Measurements from ENCODE around the gene TMEM121B. TPM values are rescaled to one million over a fixed set of nuclear protein-coding genes. Genes with fewer than 3 reads are reported as not detected.

TMEM121B gene
- total RNA-seq, 1 donor from 2014 or later, result 1.9 TPM

DNA sequence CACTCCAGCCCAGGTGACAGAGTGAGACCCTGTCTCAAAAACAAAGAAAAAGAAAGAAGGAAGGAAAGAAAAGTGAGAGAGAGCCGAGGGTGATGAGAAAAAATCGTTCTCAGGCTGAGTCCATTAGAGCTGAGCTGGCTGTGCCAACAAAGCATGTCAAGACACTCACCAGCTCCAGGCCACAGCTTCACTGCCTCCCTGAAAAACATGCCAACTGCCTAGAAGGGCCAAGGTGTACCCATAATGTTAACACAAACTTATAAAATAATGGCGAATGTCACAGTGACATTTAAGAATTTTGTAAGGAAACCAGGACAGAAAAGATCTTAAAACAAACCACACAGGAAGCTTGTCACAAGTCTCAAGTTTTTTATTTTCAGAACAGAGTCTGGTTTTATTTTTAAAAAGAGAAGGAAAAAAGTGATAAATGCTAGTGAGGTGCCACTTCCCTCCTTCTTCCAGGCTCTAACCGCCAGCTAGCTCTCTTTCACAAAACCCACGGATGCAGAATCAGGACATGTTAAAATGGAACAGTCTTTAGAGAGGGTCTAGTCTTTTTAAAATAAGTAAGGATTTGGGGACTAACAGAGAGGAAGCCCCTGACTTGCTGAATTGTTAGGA is 5.1 kb downstream of the TMEM121B start:
- Histone ChIP-seq H3K27ac (ENCODE audit: low read depth, low read length) (no peak overlapping the region), H2AFZ (ENCODE audit: low read depth, low read length) (no peak overlapping the region), H3K79me2 (ENCODE audit: insufficient read depth, low read length) (no peaks in the 10 kb centered on the region), H3K9ac (ENCODE audit: low read length) (no peak overlapping the region), H3K4me2 (ENCODE audit: low read length) (no peak overlapping the region), H3K4me1 (ENCODE audit: insufficient read depth, low read length) (no peaks in the 10 kb centered on the region), H3K4me3 (ENCODE audit: insufficient read depth, low read depth, low read length) (no peak overlapping the region), H4K20me1 (ENCODE audit: insufficient read depth, low read length) (peaks cover 9% of the 10 kb centered on the region), H3K9me3 (ENCODE audit: insufficient read depth, low read depth, low read length) (no peaks in the 10 kb centered on the region), H3K36me3 (ENCODE audit: insufficient read depth, low read length) (no peaks in the 10 kb centered on the region), H3K27me3 (ENCODE audit: insufficient read depth, low read length) (peaks cover 6% of the 10 kb centered on the region)
- peaks cover 10% of the 10 kb centered on the region for H3K27me3 Mint-ChIP-seq (ENCODE audit: low read depth, unreplicated experiment)
- H3K4me3 Mint-ChIP-seq (ENCODE audit: unreplicated experiment), result no peak overlapping the region
- H3K36me3 Mint-ChIP-seq (ENCODE audit: low read depth, unreplicated experiment), result peaks cover 3% of the 10 kb centered on the region
- no peak for FAIRE-seq
- H3K9me3 Mint-ChIP-seq (ENCODE audit: unreplicated experiment), result no peaks in the 10 kb centered on the region
- DNase-seq (ENCODE audit: low read depth), result no peak
- TF ChIP-seq CTCF (IDR thresholded peaks at IDR 0.05; ENCODE audit: insufficient read depth, low read depth, low read length), result no peak
- no peak for TF ChIP-seq EZH2 (IDR thresholded peaks at IDR 0.05; ENCODE audit: insufficient read depth, low read length)
- H3K27ac Mint-ChIP-seq (ENCODE audit: unreplicated experiment), result peak overlapping the region; percentile 20
- H3K4me1 Mint-ChIP-seq (ENCODE audit: low read depth, unreplicated experiment), result peaks cover 9% of the 10 kb centered on the region

GRCh38 chr22:17115236-17115635 is 5.9 kb downstream of the TMEM121B start:
- Mint-ChIP-seq H3K9me3 (ENCODE audit: unreplicated experiment) (no peaks in the 10 kb centered on the region), H3K27me3 (ENCODE audit: low read depth, unreplicated experiment) (peaks cover 10% of the 10 kb centered on the region), H3K36me3 (ENCODE audit: low read depth, unreplicated experiment) (peaks cover 5% of the 10 kb centered on the region), H3K4me1 (ENCODE audit: low read depth, unreplicated experiment) (peaks cover 9% of the 10 kb centered on the region), H3K27ac (ENCODE audit: unreplicated experiment) (no peak overlapping the region), H3K4me3 (ENCODE audit: unreplicated experiment) (no peak overlapping the region)
- no peak overlapping the region for H2AFZ ChIP-seq (ENCODE audit: low read depth, low read length)
- H3K27me3 ChIP-seq (ENCODE audit: insufficient read depth, low read length), result peaks cover 6% of the 10 kb centered on the region
- H3K9me3 ChIP-seq (ENCODE audit: insufficient read depth, low read depth, low read length), result no peaks in the 10 kb centered on the region
- no peak overlapping the region for H3K9ac ChIP-seq (ENCODE audit: low read length)
- no peaks in the 10 kb centered on the region for H3K36me3 ChIP-seq (ENCODE audit: insufficient read depth, low read length)
- DNase-seq (ENCODE audit: low read depth) (no peak), FAIRE-seq (no peak)
- peaks cover 9% of the 10 kb centered on the region for H4K20me1 ChIP-seq (ENCODE audit: insufficient read depth, low read length)
- H3K4me2 ChIP-seq (ENCODE audit: low read length), result no peak overlapping the region
- TF ChIP-seq CTCF (IDR thresholded peaks at IDR 0.05; ENCODE audit: insufficient read depth, low read depth, low read length) (no peak), EZH2 (IDR thresholded peaks at IDR 0.05; ENCODE audit: insufficient read depth, low read length) (no peak)
- H3K27ac ChIP-seq (ENCODE audit: low read depth, low read length), result no peak overlapping the region
- no peaks in the 10 kb centered on the region for H3K79me2 ChIP-seq (ENCODE audit: insufficient read depth, low read length)
- H3K4me1 ChIP-seq (ENCODE audit: insufficient read depth, low read length), result no peaks in the 10 kb centered on the region
- H3K4me3 ChIP-seq (ENCODE audit: insufficient read depth, low read depth, low read length), result no peak overlapping the region

DNA sequence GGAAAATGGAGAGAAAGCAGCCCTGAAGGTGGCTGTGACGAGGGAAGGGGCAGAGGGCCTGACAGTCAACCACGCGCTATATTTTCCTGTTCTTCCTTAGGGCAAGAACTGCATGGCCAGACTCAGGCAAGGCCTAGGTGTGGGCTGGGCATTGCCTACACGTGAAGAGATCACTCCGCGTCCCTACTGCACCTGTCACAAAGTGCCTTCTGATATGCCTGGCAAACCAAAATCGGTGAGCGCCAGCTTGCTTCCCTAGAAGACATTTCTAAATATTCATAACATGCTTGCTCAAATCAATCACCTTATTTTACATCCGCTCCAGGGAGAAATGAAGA is 6.3 kb downstream of the TMEM121B start:
- DNase-seq (ENCODE audit: low read depth) (no peak), FAIRE-seq (no peak)
- Histone ChIP-seq H4K20me1 (ENCODE audit: insufficient read depth, low read length) (peaks cover 9% of the 10 kb centered on the region), H3K4me2 (ENCODE audit: low read length) (no peak overlapping the region), H3K4me1 (ENCODE audit: insufficient read depth, low read length) (no peaks in the 10 kb centered on the region), H3K27me3 (ENCODE audit: insufficient read depth, low read length) (peaks cover 6% of the 10 kb centered on the region), H3K9me3 (ENCODE audit: insufficient read depth, low read depth, low read length) (no peaks in the 10 kb centered on the region), H3K79me2 (ENCODE audit: insufficient read depth, low read length) (no peaks in the 10 kb centered on the region), H2AFZ (ENCODE audit: low read depth, low read length) (no peak overlapping the region), H3K9ac (ENCODE audit: low read length) (no peak overlapping the region), H3K4me3 (ENCODE audit: insufficient read depth, low read depth, low read length) (no peak overlapping the region), H3K36me3 (ENCODE audit: insufficient read depth, low read length) (no peaks in the 10 kb centered on the region), H3K27ac (ENCODE audit: low read depth, low read length) (no peak overlapping the region)
- H3K9me3 Mint-ChIP-seq (ENCODE audit: unreplicated experiment), result no peaks in the 10 kb centered on the region
- H3K27ac Mint-ChIP-seq (ENCODE audit: unreplicated experiment), result no peak overlapping the region
- no peak for TF ChIP-seq EZH2 (IDR thresholded peaks at IDR 0.05; ENCODE audit: insufficient read depth, low read length)
- no peak for TF ChIP-seq CTCF (IDR thresholded peaks at IDR 0.05; ENCODE audit: insufficient read depth, low read depth, low read length)
- H3K4me3 Mint-ChIP-seq (ENCODE audit: unreplicated experiment), result no peak overlapping the region
- peaks cover 10% of the 10 kb centered on the region for H3K27me3 Mint-ChIP-seq (ENCODE audit: low read depth, unreplicated experiment)
- H3K36me3 Mint-ChIP-seq (ENCODE audit: low read depth, unreplicated experiment), result peaks cover 6% of the 10 kb centered on the region
- peaks cover 9% of the 10 kb centered on the region for H3K4me1 Mint-ChIP-seq (ENCODE audit: low read depth, unreplicated experiment)
